B cell (primary cell): ENCODE measurements around the gene FXR2. TPM values are rescaled to one million over a fixed set of nuclear protein-coding genes. Genes with fewer than 3 reads are reported as not detected.

ENCODE experiments used
- ATAC-seq: fragments of 200-7000 bp; cut with Tn5 transposase; one replicate; pipeline ENCODE4 v1.10.0; 2021; ENCODE audit warnings: low read depth, mild to moderate bottlenecking, moderate number of reproducible peaks, moderate library complexity
- CTCF ChIA-PET: fragments of 350-600 bp; sonication (Branson Sonifier 250); formaldehyde crosslinking; loops from one replicate; lab custom pipeline; 2021; ENCODE audit warnings: antibody characterized with exemption, inconsistent platforms; lab: Charles Lee
- POLR2A ChIA-PET: fragments of 350-600 bp; sonication (Branson Sonifier 250); formaldehyde crosslinking; loops from one replicate; lab custom pipeline; 2021; ENCODE audit warnings: antibody characterized with exemption; lab: Charles Lee
- DNase-seq: peaks from one replicate; pipeline ENCODE4 v3.0.0; 2013
- H2AFZ ChIP-seq: 2 replicates; pipeline ENCODE4 v1.6.1; 2012; ENCODE audit warnings: mild to moderate bottlenecking, low read depth, low read length; ENCODE audit not compliant: insufficient read depth, poor library complexity, severe bottlenecking
- H3K27ac ChIP-seq, 2 donors: 1 replicate in 1 of 2; 2 replicates in 1 of 2; pipeline ENCODE4 v1.5.1; 2012 to 2013; ENCODE audit warnings: low read length in 2 of 2, mild to moderate bottlenecking in 2 of 2, moderate library complexity in 1 of 2
- H3K27me3 ChIP-seq, 4 experiments: fragments of 200-600 bp in 1 of 4; sonication (generic) in 1 of 4; replicated peaks in 1 of 4; 1 replicate in 2 of 4; 2 replicates in 2 of 4; pipeline versions ENCODE4 v1.6.1 to v1.7.0; 2013 to 2016; ENCODE audit warnings: low read length in 3 of 4, mild to moderate bottlenecking in 2 of 4, mixed read lengths in 1 of 4, moderate library complexity in 1 of 4; ENCODE audit not compliant: insufficient read depth in 4 of 4, control insufficient read depth in 3 of 4; ENCODE audit errors: control extremely low read depth in 1 of 4
- H3K36me3 ChIP-seq, 2 experiments: replicated peaks in 1 of 2; 1 replicate in 1 of 2; 2 replicates in 1 of 2; pipeline versions ENCODE4 v1.6.1 to v1.7.1; 2013; ENCODE audit warnings: low read length in 1 of 2; ENCODE audit not compliant: insufficient read depth in 2 of 2, control insufficient read depth in 1 of 2; ENCODE audit errors: control extremely low read depth in 1 of 2, extremely low read depth in 1 of 2
- H3K4me1 ChIP-seq, 2 donors: fragments of 200-600 bp in 1 of 2; sonication (generic) in 1 of 2; 1 replicate in 1 of 2; 2 replicates in 1 of 2; pipeline versions ENCODE4 v1.5.1 to v1.6.1; 2013 to 2017; ENCODE audit warnings: low read length in 2 of 2; ENCODE audit not compliant: control insufficient read depth in 2 of 2, insufficient read depth in 2 of 2
- H3K4me2 ChIP-seq: replicated peaks from 2 replicates; pipeline ENCODE3; 2012; ENCODE audit warnings: mild to moderate bottlenecking, low read depth, low read length; ENCODE audit not compliant: poor library complexity, severe bottlenecking
- H3K4me3 ChIP-seq, 5 experiments: fragments of 200-600 bp in 1 of 5; sonication (generic) in 1 of 5; 1 replicate in 3 of 5; 2 replicates in 2 of 5; pipeline versions ENCODE4 v1.5.1 to v1.7.0; 2011 to 2016; ENCODE audit warnings: low read length in 4 of 5, mild to moderate bottlenecking in 4 of 5, low read depth in 2 of 5, control low read depth in 1 of 5, moderate library complexity in 1 of 5; ENCODE audit not compliant: insufficient read depth in 1 of 5; ENCODE audit errors: control extremely low read depth in 1 of 5, extremely low read depth in 1 of 5
- H3K79me2 ChIP-seq: fragments of 200-600 bp; sonication (generic); one replicate; pipeline ENCODE4 v1.6.0; 2016; ENCODE audit warnings: low read length; ENCODE audit not compliant: control insufficient read depth, insufficient read depth
- H3K9ac ChIP-seq: fragments of 200-600 bp; sonication (generic); 2 replicates; pipeline ENCODE4 v1.6.1; 2017; ENCODE audit warnings: mild to moderate bottlenecking, low read length, moderate library complexity
- H3K9me3 ChIP-seq, 3 donors: one replicate each; pipeline versions ENCODE4 v1.6.1 to v1.7.1; 2013; ENCODE audit warnings: low read length in 2 of 3; ENCODE audit not compliant: control insufficient read depth in 2 of 3, insufficient read depth in 1 of 3; ENCODE audit errors: control extremely low read depth in 1 of 3
- H4K20me1 ChIP-seq: 2 replicates; pipeline ENCODE4 v1.6.0; 2012; ENCODE audit warnings: mild to moderate bottlenecking, low read length; ENCODE audit not compliant: insufficient read depth, control insufficient read depth, poor library complexity, severe bottlenecking
- H3K27ac Mint-ChIP-seq: one replicate; pipeline ENCODE4 v1.8.0; 2021; ENCODE audit warnings: mixed read lengths
- H3K27me3 Mint-ChIP-seq: one replicate; pipeline ENCODE4 v1.8.0; 2021; ENCODE audit warnings: mixed read lengths
- H3K4me1 Mint-ChIP-seq: one replicate; pipeline ENCODE4 v1.8.0; 2021; ENCODE audit warnings: mixed read lengths
- H3K4me3 Mint-ChIP-seq: one replicate; pipeline ENCODE4 v1.8.0; 2021; ENCODE audit warnings: mixed read lengths
- H3K9me3 Mint-ChIP-seq: one replicate; pipeline ENCODE4 v1.8.0; 2022; ENCODE audit warnings: mixed read lengths; ENCODE audit not compliant: insufficient read depth
- CTCF ChIP-seq: fragments of 200-600 bp; IDR thresholded peaks from one replicate; pipeline ENCODE4 v1.8.0; 2022; ENCODE audit warnings: antibody characterized with exemption, mild to moderate bottlenecking
- EZH2 ChIP-seq: IDR thresholded peaks from 2 replicates; pipeline ENCODE4 v1.6.1; 2012; ENCODE audit warnings: borderline replicate concordance, low read depth, mild to moderate bottlenecking, moderate library complexity, low read length; ENCODE audit not compliant: insufficient read depth, poor library complexity, severe bottlenecking
- WGBS: methylation state at CpG from one replicate; pipeline ENCODE4 v1.1.5; 2013; ENCODE audit warnings: missing lambda C conversion rate; ENCODE audit not compliant: insufficient coverage; 5-methylcytosine and 5-hydroxymethylcytosine counted together
- intact Hi-C: fragments of 100-400 bp; cut with micrococcal nuclease; formaldehyde crosslinking; loops from one replicate; pipeline ENCODE4 v1.10.0; 2022
- polyA plus RNA-seq: library from polyadenylated mRNA; depleted of rRNA; stranded (reverse); fragments of >200 nt; gene quantifications from 2 replicates; pipeline ENCODE4 v1.2.3, GENCODE V29; 2012
- total RNA-seq, 2 donors: library from RNA; stranded (reverse); fragments of 120-200 nt in 1 of 2; gene quantifications; 1 replicate in 1 of 2; 2 replicates in 1 of 2; pipeline versions ENCODE4 v1.2.3 to v1.2.4, GENCODE V29; 2013 to 2022

FXR2 gene
- total and polyA plus RNA-seq, 2 donors (not counting 1 experiment from before 2014, with no cell fraction given), result 37.2 to 45.8 TPM

- Histone ChIP-seq H3K4me2 (peak overlapping the region; percentile 96), H3K4me3 (peak overlapping the region in 4 of 5 experiments; percentile 79 to 95 (median 82)), H3K4me1 (peaks cover 41 to 61% of the 10 kb centered on the region in 2 donors), H3K27ac (peak overlapping the region; percentile 97), H2AFZ (peak overlapping the region; percentile 81), H4K20me1 (peaks cover 17% of the 10 kb centered on the region), H3K36me3 (peaks cover 2 to 26% of the 10 kb centered on the region in 2 experiments), H3K9me3 (no peaks in the 10 kb centered on the region), H3K27me3 (no peaks in the 10 kb centered on the region), H3K79me2 (peaks cover 48% of the 10 kb centered on the region), H3K9ac (peak overlapping the region; percentile 8)
- ChIA-PET POLR2A (interaction anchor here (0.5 to 4.3 kb wide), 17 partner anchors 8 to 283 kb away, joined by 3 to 32 read pairs (median 4); partner anchors contain the start of genes MPDU1, POLR2A, TP53 and ZBTB4), CTCF (interaction anchor here (0.5 to 25.0 kb wide), 44 partner anchors 10 to 424 kb away, joined by 3 to 666 read pairs (median 5); partner anchors contain the start of genes ACAP1, CD68, FXR2 and MPDU1)
- Mint-ChIP-seq H3K27ac (peak overlapping the region; percentile 98), H3K9me3 (no peaks in the 10 kb centered on the region), H3K27me3 (no peaks in the 10 kb centered on the region), H3K4me1 (peaks cover 56% of the 10 kb centered on the region), H3K4me3 (peak overlapping the region; percentile 97)
- TF ChIP-seq CTCF, result no peak
- no peak for TF ChIP-seq EZH2
- WGBS, result 11% methylated on average over 10 of the region's 22 CpGs
- ATAC-seq (peak; percentile 26), DNase-seq (peak; percentile 76)
- intact Hi-C loops, result loop anchor here (1.0 to 5.0 kb wide), 11 partner anchors 8 to 323 kb away; partner anchors contain the start of genes ELP5, MPDU1, PHF23 and POLR2A
Measured at GRCh38 chr17:7560172-7561027, 54.3 kb downstream of the FXR2 start.
